Fibroblast of lung (primary cell): ENCODE results near the gene ST6GALNAC1.

Experiments used
- CTCF ChIP-seq, 2 donors: IDR thresholded peaks in 1 of 2; conservative IDR thresholded peaks in 1 of 2; 1 replicate in 1 of 2; 2 replicates in 1 of 2; pipeline ENCODE4 v1.5.1; 2011 to 2012; ENCODE audit warnings: low read length in 2 of 2, control low read depth in 1 of 2, inconsistent platforms in 1 of 2, low read depth in 1 of 2, mild to moderate bottlenecking in 1 of 2
- EZH2 ChIP-seq: IDR thresholded peaks from 2 replicates; pipeline ENCODE4 v1.5.1; 2012; ENCODE audit warnings: low read length, control low read depth, mild to moderate bottlenecking; ENCODE audit errors: missing control alignments

DNA sequence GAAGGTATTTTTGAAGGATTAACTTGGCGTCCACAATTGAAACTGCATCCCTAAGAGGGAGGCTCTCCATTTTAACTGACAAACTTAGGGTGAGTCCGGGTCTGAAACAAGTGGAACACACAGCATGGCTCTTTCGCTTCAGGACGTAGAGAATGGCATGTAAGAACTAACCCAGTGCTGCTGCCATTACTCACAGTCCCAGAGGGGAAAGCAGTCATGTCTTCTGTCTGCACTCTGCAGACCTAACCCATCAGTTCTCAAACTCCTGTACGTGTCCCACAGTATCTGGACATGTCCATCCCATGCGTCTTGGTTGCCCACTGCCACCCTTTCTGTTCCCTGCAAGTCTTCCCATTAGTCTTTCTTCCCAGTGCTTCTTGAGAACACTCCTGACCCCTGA, 563 bp downstream of the ST6GALNAC1 start:
- TF ChIP-seq CTCF (conservative IDR thresholded peaks at IDR 0.05 in 1 of 2, IDR thresholded peaks at IDR 0.05 in 1 of 2; ENCODE audit: low read depth in 1 of 2, low read length in 2 of 2) (no peak), EZH2 (no peak)
